Heart left ventricle (tissue), 16 donors: ENCODE results near the gene SCGB1C1. TPM values are rescaled to one million over a fixed set of nuclear protein-coding genes. Genes with fewer than 3 reads are reported as not detected.

Experiments
- ATAC-seq, 4 donors: fragments of 200-7000 bp; cut with Tn5 transposase; one replicate each; pipeline ENCODE4 v1.9.1; 2020 to 2022; ENCODE audit warnings: moderate library complexity in 4 of 4, mild to moderate bottlenecking in 3 of 4, moderate number of reproducible peaks in 1 of 4
- DNase-seq, 5 donors: peaks; one replicate each; pipeline ENCODE4 v3.0.0-alpha.2; 2020
- H3K27ac ChIP-seq, 12 donors: fragments of 200-600 bp; sonication (generic) in 4 of 12; one replicate each; pipeline versions ENCODE4 v1.5.0 to v1.8.0; 2016 to 2022; ENCODE audit warnings: mild to moderate bottlenecking in 2 of 12
- H3K27me3 ChIP-seq, 9 donors: fragments of 200-600 bp; sonication (generic) in 2 of 9; one replicate each; pipeline versions ENCODE4 v1.5.1 to v1.8.0; 2016 to 2022; ENCODE audit warnings: mild to moderate bottlenecking in 3 of 9
- H3K36me3 ChIP-seq, 9 donors: fragments of 200-600 bp; sonication (generic) in 2 of 9; one replicate each; pipeline versions ENCODE4 v1.5.0 to v1.8.0; 2018 to 2022; ENCODE audit warnings: mild to moderate bottlenecking in 2 of 9
- H3K4me1 ChIP-seq, 12 donors: fragments of 200-600 bp; sonication (generic) in 4 of 12; one replicate each; pipeline versions ENCODE4 v1.5.0 to v1.8.0; 2016 to 2022; ENCODE audit warnings: mild to moderate bottlenecking in 3 of 12
- H3K4me3 ChIP-seq, 12 donors: fragments of 200-600 bp; sonication (generic) in 4 of 12; one replicate each; pipeline versions ENCODE4 v1.5.0 to v1.8.0; 2017 to 2022; ENCODE audit warnings: mild to moderate bottlenecking in 9 of 12, moderate library complexity in 4 of 12
- H3K9me3 ChIP-seq, 12 donors: fragments of 200-600 bp; sonication (generic) in 4 of 12; one replicate each; pipeline versions ENCODE4 v1.5.0 to v1.8.0; 2016 to 2022; ENCODE audit warnings: mild to moderate bottlenecking in 1 of 12
- CTCF ChIP-seq, 12 donors: fragments of 200-600 bp; sonication (generic) in 4 of 12; IDR thresholded peaks; one replicate each; pipeline versions ENCODE4 v1.5.0 to v1.8.0; 2018 to 2022; ENCODE audit warnings: antibody characterized with exemption in 12 of 12, mild to moderate bottlenecking in 5 of 12
- POLR2A ChIP-seq, 2 donors: fragments of 450-650 bp; IDR thresholded peaks; one replicate each; pipeline ENCODE4 v1.6.1; 2017; ENCODE audit warnings: antibody characterized with exemption in 2 of 2, mild to moderate bottlenecking in 2 of 2, moderate library complexity in 2 of 2
- WGBS, 4 donors: extraction: QIAGEN DNeasy Blood & Tissue Kit in 2 of 4; methylation state at CpG; one replicate each; pipeline versions ENCODE4 v1.1.5 to v1.1.7; 2013 to 2018; 5-methylcytosine and 5-hydroxymethylcytosine counted together
- intact Hi-C, 10 donors: fragments of 100-400 bp; cut with DNase I; formaldehyde crosslinking; loops; one replicate each; pipeline versions ENCODE4 v1.11.1 to v1.14.2; 2022
- polyA plus RNA-seq, 2 donors: library from polyadenylated mRNA; stranded (reverse); fragments of 200-250 nt; gene quantifications; one replicate each; pipeline ENCODE4 v1.2.3, GENCODE V29; 2013
- total RNA-seq, 9 donors: library from RNA; depleted of rRNA in 2 of 9; stranded (reverse); fragments of >200 nt in 2 of 9; fragmentation: NEBNext Ultra II Directional in 3 of 9; extraction: Animal tissue kit (Norgen Biotek cat#: 25700) in 3 of 9; gene quantifications; one replicate each; pipeline versions ENCODE4 v1.1.0 to v1.2.4, GENCODE V29; 2016 to 2023
- donor health status: ischemic (EF 13 %, LVEDD 7.1; RV severe dilation, severe dysfunction).
- donor health status: healthy with polysubstance abuse.
- donor health status: DM: no; HTN: yes; CAD: no.
- donor health status: DM: no; HTN: no; CAD: no.
- donor health status: ischemic (EF 25% LVEDD 6.9; RV normal size, moderate dysfunction).
- donor health status: ischemic (EF 25% LVEDD 5.7; RV mildly dilated, moderate dysfunction).
- donor health status: healthy.
- donor health status: DM: yes; HTN: yes; CAD: no.
- donor health status: ischemic (EF 35%, LVEDD 5.7; RV mildly dilated, moderate dysfunction).
- donor health status: nonischemic (EF 11% LVEDD 7.7; RV severe dilation, severe dysfunction).
- donor health status: DM: yes; HTN: yes; CAD: no.
- donor health status: PGD.
- donor health status: ischemic (EF 29% LVEDD 5.4; RV normal size, mild dysfunction).
- donor health status: nonischemic (EF 23%, LVEDD 6.1; RV moderate dilation, normal function).

Gene SCGB1C1
- total and polyA plus RNA-seq, 11 donors = not detected

- no peak for ATAC-seq
These were observed 7.5 kb downstream of the SCGB1C1 start for GRCh38 chr11:200224-201003.

GRCh38 chr11:201966-202365 is 9.1 kb downstream of the SCGB1C1 start:
- DNase-seq = peak in 1 of 5 donors; percentile 11
- peaks cover 0 to 56% (median 43%) of the 10 kb centered on the region in 9 donors for H3K36me3 ChIP-seq
- H3K4me1 ChIP-seq = peaks cover 5 to 52% (median 18%) of the 10 kb centered on the region in 12 donors
- no peaks in the 10 kb centered on the region for H3K9me3 ChIP-seq
- WGBS, 4 donors = 60 to 74% (median 64%) methylated on average over 15 of the region's 15 CpGs
- no peak for ATAC-seq
- H3K4me3 ChIP-seq = no peak overlapping the region
- intact Hi-C loops = loop anchor here in 5 of 10 donors (5.0 to 10.0 kb wide), 6 partner anchors 93 to 313 kb away; partner anchors contain the start of genes B4GALNT4 (in 2 of the 5), IFITM5 (in 1 of the 5), PTDSS2 (in 1 of the 5) and RNH1 (in 1 of the 5)
- peak overlapping the region in 1 of 12 donors; percentile 20 for H3K27ac ChIP-seq
- H3K27me3 ChIP-seq = no peaks in the 10 kb centered on the region
- TF ChIP-seq CTCF (IDR thresholded peaks at IDR 0.05) = no peak
- TF ChIP-seq POLR2A (IDR thresholded peaks at IDR 0.05) = no peak

More at GRCh38 chr11:200224-201003, 7.5 kb downstream of the SCGB1C1 start:
- DNase-seq = peak in 1 of 5 donors; percentile 10
- no peak overlapping the region for H3K4me3 ChIP-seq
- no peaks in the 10 kb centered on the region for H3K27me3 ChIP-seq
- no peaks in the 10 kb centered on the region for H3K9me3 ChIP-seq
- peaks cover 0 to 39% (median 7%) of the 10 kb centered on the region in 12 donors for H3K4me1 ChIP-seq
- H3K27ac ChIP-seq = no peak overlapping the region
- intact Hi-C loops = loop anchor here in 5 of 10 donors (5.0 to 10.0 kb wide), 6 partner anchors 94 to 314 kb away; partner anchors contain the start of genes B4GALNT4 (in 2 of the 5), IFITM5 (in 1 of the 5), PTDSS2 (in 1 of the 5) and RNH1 (in 1 of the 5)
- no peak for TF ChIP-seq CTCF (IDR thresholded peaks at IDR 0.05)
- TF ChIP-seq POLR2A (IDR thresholded peaks at IDR 0.05) = no peak
- WGBS, 4 donors = 86 to 97% (median 94%) methylated on average over 4 to 13 of the region's 13 CpGs
- H3K36me3 ChIP-seq = peaks cover 0 to 55% (median 40%) of the 10 kb centered on the region in 9 donors

- no peak for TF ChIP-seq POLR2A (IDR thresholded peaks at IDR 0.05)
- no peak for TF ChIP-seq CTCF (IDR thresholded peaks at IDR 0.05)
- no peak overlapping the region for H3K4me3 ChIP-seq
- ATAC-seq = no peak
- H3K27me3 ChIP-seq = no peaks in the 10 kb centered on the region
- no peaks in the 10 kb centered on the region for H3K9me3 ChIP-seq
- H3K27ac ChIP-seq = peak overlapping the region in 1 of 12 donors; percentile 20
- peaks cover 0 to 56% (median 43%) of the 10 kb centered on the region in 9 donors for H3K36me3 ChIP-seq
- DNase-seq = no peak
- 75 to 84% (median 81%) methylated on average over 8 of the region's 8 CpGs for WGBS, 4 donors
- peaks cover 5 to 52% (median 18%) of the 10 kb centered on the region in 12 donors for H3K4me1 ChIP-seq
- intact Hi-C loops = loop anchor here in 5 of 10 donors (5.0 to 10.0 kb wide), 6 partner anchors 92 to 312 kb away; partner anchors contain the start of genes B4GALNT4 (in 2 of the 5), IFITM5 (in 1 of the 5), PTDSS2 (in 1 of the 5) and RNH1 (in 1 of the 5)
These were observed 9.6 kb downstream of the SCGB1C1 start for GRCh38 chr11:202490-202889.
